ENCODE data around the gene IL18R1.

IL18R1 gene

DNA sequence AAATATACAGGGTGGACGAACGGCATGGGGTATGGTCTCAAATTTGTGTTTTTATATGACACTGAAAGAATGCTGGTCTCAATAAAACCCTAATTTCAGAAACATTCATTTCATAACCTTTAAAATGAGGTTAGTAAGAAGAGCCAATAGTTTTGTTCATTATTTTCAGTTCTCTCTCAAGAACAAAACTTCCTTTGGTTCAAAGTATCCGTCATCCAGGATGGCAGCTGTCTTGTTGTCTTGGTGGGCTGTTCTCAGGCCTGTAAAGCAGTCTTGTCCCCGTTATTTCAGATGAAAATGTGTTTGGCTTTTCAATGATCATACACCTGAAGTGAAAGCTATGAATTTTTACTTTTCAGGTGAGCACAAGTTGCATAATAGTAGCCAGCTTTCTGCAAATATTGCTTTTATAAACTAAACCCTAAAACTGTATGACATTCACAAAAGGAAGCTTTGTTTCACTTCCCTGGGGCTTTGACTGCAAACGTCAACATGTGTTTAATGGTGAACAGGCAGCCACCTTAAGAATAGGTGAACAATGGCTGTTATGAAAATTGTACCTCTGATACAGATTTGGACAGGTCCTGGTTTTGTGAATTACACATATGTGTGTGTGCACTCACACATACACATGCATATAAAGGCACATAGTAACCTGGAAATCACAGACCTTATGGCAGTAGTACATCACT lies 70.0 kb downstream of the IL18R1 start:
- Histone ChIP-seq H3K4me3 (no peak overlapping the region), H3K9ac (ENCODE audit: insufficient read length) (no peak overlapping the region), H3K9me3 (ENCODE audit: low read depth, low read length) (no peaks in the 10 kb centered on the region), H3K36me3 (ENCODE audit: insufficient read depth, low read length) (no peaks in the 10 kb centered on the region), H3K27ac (no peak overlapping the region)
- no peak for DNase-seq (ENCODE audit: low read depth, low spot score)
- TF ChIP-seq EZH2 (IDR thresholded peaks at IDR 0.05) (no peak), FOXP2 (optimal IDR thresholded peaks at IDR 0.05; ENCODE audit: control extremely low read depth, extremely low read length, insufficient read depth) (no peak), POLR2AphosphoS5 (IDR thresholded peaks at IDR 0.05; ENCODE audit: borderline replicate concordance, low read depth, low read length) (no peak)

DNA sequence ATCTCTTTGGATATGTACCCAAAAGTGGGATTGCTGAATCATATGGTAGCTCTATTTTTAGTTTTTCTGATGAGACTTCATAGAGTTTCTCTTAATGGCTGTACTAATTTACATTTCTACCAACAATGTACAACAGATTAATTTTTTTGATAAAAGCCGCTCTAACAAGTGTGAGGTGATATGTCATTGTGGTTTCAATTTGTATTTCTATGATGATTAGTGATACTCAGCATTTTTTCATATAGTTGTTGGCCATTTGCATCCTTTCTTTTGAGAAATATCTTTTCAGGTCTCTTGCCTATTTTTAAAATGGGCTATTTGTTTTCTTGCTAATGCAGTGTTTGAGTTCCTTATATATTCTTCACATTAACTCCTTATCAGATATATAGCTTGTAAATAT lies 71.7 kb downstream of the IL18R1 start:
- Histone ChIP-seq H3K9ac (ENCODE audit: insufficient read length) (no peak overlapping the region), H3K4me3 (no peak overlapping the region), H3K36me3 (ENCODE audit: insufficient read depth, low read length) (no peaks in the 10 kb centered on the region), H3K9me3 (ENCODE audit: low read depth, low read length) (no peaks in the 10 kb centered on the region), H3K27ac (no peak overlapping the region)
- no peak for DNase-seq (ENCODE audit: low read depth, low spot score)
- no peak for TF ChIP-seq POLR2AphosphoS5 (IDR thresholded peaks at IDR 0.05; ENCODE audit: borderline replicate concordance, low read depth, low read length)
- no peak for TF ChIP-seq FOXP2 (optimal IDR thresholded peaks at IDR 0.05; ENCODE audit: control extremely low read depth, extremely low read length, insufficient read depth)
- TF ChIP-seq EZH2 (IDR thresholded peaks at IDR 0.05), result no peak

DNA sequence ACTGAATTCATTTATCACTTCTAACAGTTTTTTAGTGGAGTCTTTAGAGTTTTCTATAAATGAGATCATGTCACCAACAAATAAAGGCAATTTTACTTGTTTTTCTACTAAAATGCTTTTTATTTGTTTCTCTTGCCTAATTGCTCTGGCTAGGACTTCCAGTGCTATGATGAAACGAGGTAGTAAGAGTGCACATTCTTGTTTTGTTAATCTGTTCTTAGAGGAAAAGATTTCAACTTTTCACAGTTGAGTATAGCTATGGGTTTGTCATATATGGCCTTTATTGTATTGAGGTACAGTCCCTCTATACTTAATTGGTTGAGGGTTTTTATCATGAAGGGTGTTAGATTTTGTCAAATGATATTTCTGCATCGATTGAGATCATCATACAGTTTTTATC lies 73.0 kb downstream of the IL18R1 start:
- no peak for DNase-seq (ENCODE audit: low read depth, low spot score)
- Histone ChIP-seq H3K27ac (no peak overlapping the region), H3K36me3 (ENCODE audit: insufficient read depth, low read length) (no peaks in the 10 kb centered on the region), H3K4me3 (no peak overlapping the region), H3K9me3 (ENCODE audit: low read depth, low read length) (no peaks in the 10 kb centered on the region), H3K9ac (ENCODE audit: insufficient read length) (no peak overlapping the region)
- TF ChIP-seq FOXP2 (optimal IDR thresholded peaks at IDR 0.05; ENCODE audit: control extremely low read depth, extremely low read length, insufficient read depth) (no peak), POLR2AphosphoS5 (IDR thresholded peaks at IDR 0.05; ENCODE audit: borderline replicate concordance, low read depth, low read length) (no peak), EZH2 (IDR thresholded peaks at IDR 0.05) (no peak)

- Histone ChIP-seq H3K9me3 (ENCODE audit: low read depth, low read length) (no peaks in the 10 kb centered on the region), H3K4me3 (no peak overlapping the region), H3K27ac (no peak overlapping the region), H3K36me3 (ENCODE audit: insufficient read depth, low read length) (no peaks in the 10 kb centered on the region), H3K9ac (ENCODE audit: insufficient read length) (no peak overlapping the region)
- TF ChIP-seq POLR2AphosphoS5 (IDR thresholded peaks at IDR 0.05; ENCODE audit: borderline replicate concordance, low read depth, low read length) (no peak), EZH2 (IDR thresholded peaks at IDR 0.05) (no peak), FOXP2 (optimal IDR thresholded peaks at IDR 0.05; ENCODE audit: control extremely low read depth, extremely low read length, insufficient read depth) (no peak)
- no peak for DNase-seq (ENCODE audit: low read depth, low spot score)
Observed at GRCh38 chr2:102432386-102432785, 76.8 kb downstream of the IL18R1 start.

GRCh38 chr2:102433973-102434654 lies 78.5 kb downstream of the IL18R1 start:
- no peaks in the 10 kb centered on the region for H3K36me3 ChIP-seq (ENCODE audit: insufficient read depth, low read length)
- TF ChIP-seq FOXP2 (optimal IDR thresholded peaks at IDR 0.05; ENCODE audit: control extremely low read depth, extremely low read length, insufficient read depth), result no peak
- no peak for TF ChIP-seq POLR2AphosphoS5 (IDR thresholded peaks at IDR 0.05; ENCODE audit: borderline replicate concordance, low read depth, low read length)
- TF ChIP-seq EZH2 (IDR thresholded peaks at IDR 0.05), result no peak
- no peaks in the 10 kb centered on the region for H3K9me3 ChIP-seq (ENCODE audit: low read depth, low read length)
- no peak overlapping the region for H3K9ac ChIP-seq (ENCODE audit: insufficient read length)
- no peak overlapping the region for H3K27ac ChIP-seq
- no peak overlapping the region for H3K4me3 ChIP-seq
- no peak for DNase-seq (ENCODE audit: low read depth, low spot score)

DNA sequence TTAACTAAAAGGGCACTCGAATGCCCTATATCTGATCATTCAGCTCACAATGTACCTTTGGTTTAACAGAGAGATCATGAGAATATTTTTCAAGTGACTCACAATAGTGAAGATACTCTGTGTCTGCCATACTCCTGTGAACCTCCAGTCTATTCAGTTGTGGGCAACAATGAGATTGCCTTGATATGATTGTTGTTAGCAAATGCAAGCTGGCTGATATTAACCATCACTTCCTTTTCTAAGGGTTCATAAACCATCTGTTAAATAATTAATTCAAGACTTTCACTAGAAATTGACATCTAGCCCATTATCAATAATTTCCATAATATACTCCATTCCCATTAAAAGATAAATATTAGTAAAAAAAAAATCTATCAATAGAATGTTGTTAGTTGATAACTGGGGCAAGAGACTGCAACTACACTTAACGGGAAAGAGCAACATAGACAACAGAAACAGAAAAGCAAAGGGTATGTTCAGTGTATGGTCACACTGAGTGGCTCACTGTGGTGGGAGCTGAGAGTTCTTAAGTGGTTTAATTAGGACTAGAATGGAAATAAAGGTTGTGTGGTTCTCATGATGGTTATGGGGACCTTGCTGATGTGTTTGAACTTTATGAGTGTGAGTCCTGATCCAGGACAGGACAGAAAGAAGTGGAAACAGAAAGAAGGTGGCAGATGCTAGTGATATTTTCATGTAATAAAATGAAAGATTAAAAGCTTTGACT lies 79.2 kb downstream of the IL18R1 start:
- H3K4me3 ChIP-seq, result no peak overlapping the region
- no peaks in the 10 kb centered on the region for H3K36me3 ChIP-seq (ENCODE audit: insufficient read depth, low read length)
- H3K27ac ChIP-seq, result no peak overlapping the region
- no peak overlapping the region for H3K9ac ChIP-seq (ENCODE audit: insufficient read length)
- TF ChIP-seq POLR2AphosphoS5 (IDR thresholded peaks at IDR 0.05; ENCODE audit: borderline replicate concordance, low read depth, low read length) (no peak), FOXP2 (optimal IDR thresholded peaks at IDR 0.05; ENCODE audit: control extremely low read depth, extremely low read length, insufficient read depth) (no peak), EZH2 (IDR thresholded peaks at IDR 0.05) (no peak)
- H3K9me3 ChIP-seq (ENCODE audit: low read depth, low read length), result no peaks in the 10 kb centered on the region
- no peak for DNase-seq (ENCODE audit: low read depth, low spot score)

- Histone ChIP-seq H3K36me3 (ENCODE audit: insufficient read depth, low read length) (no peaks in the 10 kb centered on the region), H3K9me3 (ENCODE audit: low read depth, low read length) (no peaks in the 10 kb centered on the region), H3K4me3 (no peak overlapping the region), H3K27ac (no peak overlapping the region), H3K9ac (ENCODE audit: insufficient read length) (no peak overlapping the region)
- no peak for TF ChIP-seq EZH2 (IDR thresholded peaks at IDR 0.05)
- TF ChIP-seq POLR2AphosphoS5 (IDR thresholded peaks at IDR 0.05; ENCODE audit: borderline replicate concordance, low read depth, low read length), result no peak
- TF ChIP-seq FOXP2 (optimal IDR thresholded peaks at IDR 0.05; ENCODE audit: control extremely low read depth, extremely low read length, insufficient read depth), result no peak
- DNase-seq (ENCODE audit: low read depth, low spot score), result no peak
Observed at GRCh38 chr2:102435741-102436140, 80.1 kb downstream of the IL18R1 start.

DNA sequence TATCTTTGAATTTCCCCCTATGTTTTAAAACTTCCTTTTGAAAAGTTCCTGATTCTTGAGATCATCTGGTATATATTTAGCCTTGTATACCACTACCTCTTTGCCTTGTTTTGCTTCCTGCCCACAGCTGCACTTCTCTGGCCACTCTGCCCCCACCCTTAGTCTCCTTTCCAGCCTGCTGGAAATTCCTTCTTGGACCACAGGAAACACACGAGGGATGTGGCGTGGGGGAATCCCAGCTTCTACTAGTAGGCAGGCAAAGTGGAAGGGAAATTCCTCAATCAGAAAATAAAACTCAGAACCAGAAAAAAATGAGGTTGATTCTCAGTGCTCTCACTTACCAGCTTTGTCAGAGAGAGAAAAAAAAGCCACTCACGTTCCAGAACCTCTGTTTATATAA lies 80.7 kb downstream of the IL18R1 start:
- Histone ChIP-seq H3K9ac (ENCODE audit: insufficient read length) (no peak overlapping the region), H3K4me3 (no peak overlapping the region), H3K36me3 (ENCODE audit: insufficient read depth, low read length) (no peaks in the 10 kb centered on the region), H3K9me3 (ENCODE audit: low read depth, low read length) (no peaks in the 10 kb centered on the region), H3K27ac (no peak overlapping the region)
- no peak for DNase-seq (ENCODE audit: low read depth, low spot score)
- TF ChIP-seq FOXP2 (optimal IDR thresholded peaks at IDR 0.05; ENCODE audit: control extremely low read depth, extremely low read length, insufficient read depth) (no peak), POLR2AphosphoS5 (IDR thresholded peaks at IDR 0.05; ENCODE audit: borderline replicate concordance, low read depth, low read length) (no peak)
